ENCODE data around the gene RAD9A. TPM values are rescaled to one million over a fixed set of nuclear protein-coding genes. Genes with fewer than 3 reads are reported as not detected.

The RAD9A gene
- 20.9 and 23.8 TPM in 2 replicates for total RNA-seq (2021)
- long read RNA-seq, transcript RAD9A-201 (11 exons, 2,119 nt) = major isoform, 21 of 35 reads
- long read RNA-seq, partial matches to known transcripts = 4 of 35 reads
- long read RNA-seq, other reads (novel, unspliced or antisense) = 10 of 35 reads

DNA sequence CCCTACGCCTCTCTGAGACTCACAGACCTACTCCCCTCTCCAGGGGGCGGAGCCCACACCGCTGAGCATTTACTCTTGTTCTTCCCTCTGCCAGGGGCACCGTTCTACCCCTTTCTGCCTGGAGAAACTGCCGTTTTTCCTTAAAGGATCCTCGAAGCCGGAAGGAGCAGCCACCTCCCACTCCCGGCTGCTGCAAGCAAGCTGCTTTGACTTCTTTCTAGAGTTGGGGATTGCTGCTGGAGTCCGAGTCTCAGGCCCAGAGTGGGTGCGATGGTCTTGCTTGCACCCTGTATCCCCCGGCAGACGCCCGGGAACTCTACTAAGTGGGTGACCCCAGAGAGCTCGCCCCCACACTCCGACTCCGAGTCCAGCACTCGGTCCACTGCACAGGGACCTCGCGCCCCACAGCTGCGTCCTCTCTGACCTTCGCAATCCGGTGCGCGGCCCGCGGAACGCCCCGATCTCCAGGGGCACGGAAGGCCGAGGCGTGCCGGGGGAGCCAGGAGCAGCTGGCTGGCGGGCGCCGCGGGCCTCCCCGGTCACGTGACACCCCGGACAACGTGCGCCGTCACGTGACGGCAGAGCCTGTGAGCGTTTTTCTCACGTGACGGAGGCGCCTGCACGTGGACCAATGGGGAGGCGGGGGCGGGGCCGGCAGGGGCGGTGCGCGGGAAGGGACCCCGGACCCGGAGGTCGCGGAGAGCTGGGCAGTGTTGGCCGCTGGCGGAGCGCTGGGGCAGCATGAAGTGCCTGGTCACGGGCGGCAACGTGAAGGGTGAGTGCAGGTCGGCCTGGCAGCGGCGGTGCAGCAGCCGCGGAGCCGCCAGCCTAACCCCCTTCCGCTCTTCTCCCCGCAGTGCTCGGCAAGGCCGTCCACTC is at the start of gene RAD9A:
RAD9A (plus strand) TSS at position 683 of the 879 bp plus-strand sequence; CDS start at position 742, 59 bp downstream.
- WGBS (ENCODE audit: extremely low coverage, insufficient read length, low lambda C conversion rate) = no CpG with 5 or more reads among the region's 75 CpGs
- no peak within 1 kb of the TSS for H3K56ac ChIP-seq (ENCODE audit: insufficient read length, low read depth, low read length)
- no peak within 1 kb of the TSS for H2AK5ac ChIP-seq (ENCODE audit: insufficient read length, low read length)
- H3K9ac ChIP-seq (ENCODE audit: extremely low read depth, insufficient read length, low read length) = peak within 1 kb of the TSS; percentile 61
- H3K79me1 ChIP-seq (ENCODE audit: insufficient read depth, low read depth, low read length, poor library complexity, severe bottlenecking) = no peaks in the 10 kb centered on the region
- no peak within 1 kb of the TSS for H3K18ac ChIP-seq (ENCODE audit: insufficient read length, low read depth, low read length)
- H2BK15ac ChIP-seq (ENCODE audit: low read depth, low read length) = no peak within 1 kb of the TSS
- H4K8ac ChIP-seq (replicated peaks; ENCODE audit: insufficient read length, low read depth, low read length) = no peak within 1 kb of the TSS
- H3K9me3 ChIP-seq (ENCODE audit: control insufficient read depth, low read depth, low read length) = no peaks in the 10 kb centered on the region
- no peak within 1 kb of the TSS for H2BK5ac ChIP-seq (ENCODE audit: insufficient read length, low read length)
- no peak within 1 kb of the TSS for H4K91ac ChIP-seq (ENCODE audit: insufficient read length, low read depth, low read length)
- no peak within 1 kb of the TSS for H3K4ac ChIP-seq (ENCODE audit: low read depth, low read length)
- H3K27me3 ChIP-seq (ENCODE audit: insufficient read depth, low read length) = no peaks in the 10 kb centered on the region
- no peak within 1 kb of the TSS for H2BK20ac ChIP-seq (ENCODE audit: low read depth, low read length, poor library complexity, severe bottlenecking)
- H2BK120ac ChIP-seq (ENCODE audit: low read depth, low read length, poor library complexity, severe bottlenecking) = no peak within 1 kb of the TSS
- no peak within 1 kb of the TSS for H3K27ac ChIP-seq (ENCODE audit: insufficient read length, low read depth, low read length)
- H3K23me2 ChIP-seq (ENCODE audit: insufficient read length, low read depth, low read length, poor library complexity, severe bottlenecking) = peaks cover 13% of the 10 kb centered on the region
- Mint-ChIP-seq H3K36me3 (ENCODE audit: insufficient read depth in 1 of 3, low read depth in 3 of 3) (peaks cover 9 to 22% (median 17%) of the 10 kb centered on the region in 3 experiments), H3K4me3 (peak within 1 kb of the TSS; percentile 71 to 92), H3K9me3 (no peaks in the 10 kb centered on the region; a peak in 1 of 5 replicates), H3K4me1 (peaks cover 25 to 33% of the 10 kb centered on the region in 2 experiments), H3K27me3 (ENCODE audit: low read depth) (no peaks in the 10 kb centered on the region; the same call in 1 of the 2 replicates), H3K27ac (peak within 1 kb of the TSS; percentile 4 to 97 (median 41); a peak in 5 of 7 replicates)
- TF ChIP-seq, protein P1, sequence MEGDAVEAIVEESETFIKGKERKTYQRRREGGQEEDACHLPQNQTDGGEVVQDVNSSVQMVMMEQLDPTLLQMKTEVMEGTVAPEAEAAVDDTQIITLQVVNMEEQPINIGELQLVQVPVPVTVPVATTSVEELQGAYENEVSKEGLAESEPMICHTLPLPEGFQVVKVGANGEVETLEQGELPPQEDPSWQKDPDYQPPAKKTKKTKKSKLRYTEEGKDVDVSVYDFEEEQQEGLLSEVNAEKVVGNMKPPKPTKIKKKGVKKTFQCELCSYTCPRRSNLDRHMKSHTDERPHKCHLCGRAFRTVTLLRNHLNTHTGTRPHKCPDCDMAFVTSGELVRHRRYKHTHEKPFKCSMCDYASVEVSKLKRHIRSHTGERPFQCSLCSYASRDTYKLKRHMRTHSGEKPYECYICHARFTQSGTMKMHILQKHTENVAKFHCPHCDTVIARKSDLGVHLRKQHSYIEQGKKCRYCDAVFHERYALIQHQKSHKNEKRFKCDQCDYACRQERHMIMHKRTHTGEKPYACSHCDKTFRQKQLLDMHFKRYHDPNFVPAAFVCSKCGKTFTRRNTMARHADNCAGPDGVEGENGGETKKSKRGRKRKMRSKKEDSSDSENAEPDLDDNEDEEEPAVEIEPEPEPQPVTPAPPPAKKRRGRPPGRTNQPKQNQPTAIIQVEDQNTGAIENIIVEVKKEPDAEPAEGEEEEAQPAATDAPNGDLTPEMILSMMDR (conservative IDR thresholded peaks at IDR 0.05) = no peak
- no peak within 1 kb of the TSS for H2AFZ ChIP-seq (ENCODE audit: low read length)
- H2BK12ac ChIP-seq (ENCODE audit: insufficient read length, low read depth, low read length) = no peak within 1 kb of the TSS
- no peak within 1 kb of the TSS for H3K23ac ChIP-seq (ENCODE audit: insufficient read length, low read depth, low read length)
- H3K4me2 ChIP-seq (ENCODE audit: insufficient read depth, insufficient read length, low read length) = peak within 1 kb of the TSS; percentile 88
- peak; percentile 96 for DNase-seq
- H3K4me1 ChIP-seq (ENCODE audit: insufficient read depth, low read length) = no peaks in the 10 kb centered on the region; the same call in 1 of the 2 replicates
- H3K79me2 ChIP-seq (ENCODE audit: insufficient read depth, low read length) = no peaks in the 10 kb centered on the region
- peak within 1 kb of the TSS; percentile 17 for H3K14ac ChIP-seq (ENCODE audit: insufficient read depth, low read length)
- no peaks in the 10 kb centered on the region for H4K20me1 ChIP-seq (ENCODE audit: control insufficient read depth, insufficient read depth, insufficient read length)
- H4K5ac ChIP-seq (ENCODE audit: insufficient read length, low read depth, low read length) = no peak within 1 kb of the TSS
- no peak within 1 kb of the TSS for H3T11ph ChIP-seq (ENCODE audit: low read length)

Measured in H9 (cell line).